HepG2 (cell line): Measurements from ENCODE around the gene TNFRSF11A.

Source experiments
- CBFB ChIP-seq: sonication (generic); formaldehyde crosslinking; IDR thresholded peaks from 2 replicates; pipeline ENCODE4 v1.4.0; 2020; ENCODE audit warnings: missing genetic modification reagents
- CEBPB ChIP-seq: IDR thresholded peaks from 2 replicates; pipeline ENCODE4 v1.6.1; 2011; ENCODE audit warnings: low read depth, low read length, improper control_type of control experiment, borderline replicate concordance
- E2F1 ChIP-seq: sonication (generic); formaldehyde crosslinking; IDR thresholded peaks from 2 replicates; pipeline ENCODE4 v1.5.0; 2020; ENCODE audit warnings: missing genetic modification reagents
- ISX ChIP-seq: sonication (generic); formaldehyde crosslinking; conservative IDR thresholded peaks from 2 replicates; pipeline ENCODE4 v1.5.0; 2020; ENCODE audit warnings: missing genetic modification reagents
- KLF13 ChIP-seq: sonication (generic); formaldehyde crosslinking; IDR thresholded peaks from 2 replicates; pipeline ENCODE4 v1.4.0; 2020; ENCODE audit warnings: mild to moderate bottlenecking, missing genetic modification reagents
- REST ChIP-seq, 2 experiments: IDR thresholded peaks; 2 replicates each; pipeline ENCODE4 v1.6.1; 2011 to 2012; ENCODE audit warnings: low read length in 2 of 2, borderline replicate concordance in 1 of 2, low read depth in 1 of 2, mild to moderate bottlenecking in 1 of 2, moderate library complexity in 1 of 2
- ZNF224 ChIP-seq: sonication (generic); formaldehyde crosslinking; IDR thresholded peaks from 2 replicates; pipeline ENCODE4 v1.5.0; 2020; ENCODE audit warnings: mild to moderate bottlenecking, missing genetic modification reagents
- ZNF317 ChIP-seq: sonication (generic); formaldehyde crosslinking; IDR thresholded peaks from 2 replicates; pipeline ENCODE4 v1.5.0; 2020; ENCODE audit warnings: mild to moderate bottlenecking, missing genetic modification reagents
- ZNF484 ChIP-seq: sonication (generic); formaldehyde crosslinking; IDR thresholded peaks from 2 replicates; pipeline ENCODE4 v1.5.1; 2020; ENCODE audit warnings: mild to moderate bottlenecking, low read depth, missing genetic modification reagents, borderline replicate concordance
- ZNF558 ChIP-seq: sonication (generic); formaldehyde crosslinking; IDR thresholded peaks from 2 replicates; pipeline ENCODE4 v1.9.0; 2022; ENCODE audit warnings: mild to moderate bottlenecking, missing genetic modification reagents, borderline replicate concordance

- TF ChIP-seq ZNF224 (CRISPR knock-in tag) (no peak), CBFB (CRISPR knock-in tag) (no peak), REST (IDR thresholded peaks at IDR 0.05; ENCODE audit: borderline replicate concordance in 1 of 2, low read depth in 1 of 2, low read length in 2 of 2) (no peak), CEBPB (no peak), ZNF484 (CRISPR knock-in tag) (no peak), ZNF317 (CRISPR knock-in tag) (no peak), ISX (CRISPR knock-in tag) (no peak), ZNF558 (no peak), E2F1 (CRISPR knock-in tag) (no peak), KLF13 (CRISPR knock-in tag) (no peak)
These were observed 45.1 kb upstream of the TNFRSF11A start for GRCh38 chr18:62280058-62280457.
